GM12878 (cell line): ENCODE measurements around the gene JAKMIP1. TPM values are rescaled to one million over a fixed set of nuclear protein-coding genes. Genes with fewer than 3 reads are reported as not detected.

Experiments
- ATF3 ChIP-seq: IDR thresholded peaks from 2 replicates; pipeline ENCODE4 v1.6.1; 2011; ENCODE audit warnings: low read depth, mild to moderate bottlenecking, low read length, moderate library complexity, borderline replicate concordance; ENCODE audit errors: extremely low read depth
- BHLHE40 ChIP-seq, 2 experiments: fragments of 450-650 bp in 1 of 2; IDR thresholded peaks; 2 replicates each; pipeline ENCODE4 v1.6.1; 2011 to 2017; ENCODE audit warnings: low read depth in 2 of 2, borderline replicate concordance in 1 of 2, improper control_type of control experiment in 1 of 2, low read length in 1 of 2, mild to moderate bottlenecking in 1 of 2
- CEBPB ChIP-seq, 2 experiments: fragments of 150-350 bp in 1 of 2; IDR thresholded peaks; 2 replicates each; pipeline ENCODE4 v1.6.1; 2012 to 2014; ENCODE audit warnings: low read depth in 2 of 2, low read length in 2 of 2, borderline replicate concordance in 1 of 2, inconsistent platforms in 1 of 2
- CHD2 ChIP-seq: IDR thresholded peaks from 2 replicates; pipeline ENCODE4 v1.6.1; 2011; ENCODE audit warnings: low read depth, low read length, improper control_type of control experiment, borderline replicate concordance
- DPF2 ChIP-seq: fragments of 450-650 bp; IDR thresholded peaks from 2 replicates; pipeline ENCODE4 v1.6.1; 2017; ENCODE audit warnings: mild to moderate bottlenecking
- ELK1 ChIP-seq: IDR thresholded peaks from 2 replicates; pipeline ENCODE4 v1.6.1; 2012; ENCODE audit warnings: low read depth, low read length, improper control_type of control experiment
- GATAD2B ChIP-seq: fragments of 450-650 bp; conservative IDR thresholded peaks from 2 replicates; pipeline ENCODE4 v1.6.1; 2017; ENCODE audit warnings: low read depth, mild to moderate bottlenecking, moderate library complexity
- JUND ChIP-seq: IDR thresholded peaks from 2 replicates; pipeline ENCODE4 v1.6.1; 2012; ENCODE audit warnings: low read depth, mild to moderate bottlenecking, low read length, improper control_type of control experiment, moderate library complexity
- LARP7 ChIP-seq: fragments of 450-650 bp; IDR thresholded peaks from 2 replicates; pipeline ENCODE4 v1.6.1; 2017; ENCODE audit warnings: mild to moderate bottlenecking
- MYC ChIP-seq: IDR thresholded peaks from 2 replicates; pipeline ENCODE4 v1.6.1; 2011; ENCODE audit warnings: mild to moderate bottlenecking, low read length, moderate library complexity, inconsistent platforms; ENCODE audit not compliant: insufficient read depth, insufficient replicate concordance, insufficient read length, severe bottlenecking
- NFYB ChIP-seq: IDR thresholded peaks from 2 replicates; pipeline ENCODE4 v1.6.1; 2011; ENCODE audit warnings: low read depth, mild to moderate bottlenecking, low read length, improper control_type of control experiment, moderate library complexity; ENCODE audit not compliant: insufficient read depth
- NKRF ChIP-seq: fragments of 450-650 bp; conservative IDR thresholded peaks from 2 replicates; pipeline ENCODE4 v1.6.1; 2017; ENCODE audit warnings: mild to moderate bottlenecking, moderate library complexity
- PKNOX1 ChIP-seq: fragments of 450-650 bp; IDR thresholded peaks from 2 replicates; pipeline ENCODE4 v1.6.1; 2016; ENCODE audit warnings: mild to moderate bottlenecking
- POLR2A ChIP-seq: IDR thresholded peaks from 2 replicates; pipeline ENCODE4 v1.6.1; 2011; ENCODE audit warnings: low read depth, mild to moderate bottlenecking, low read length
- POLR2AphosphoS2 ChIP-seq: IDR thresholded peaks from 2 replicates; pipeline ENCODE4 v1.6.1; 2011; ENCODE audit warnings: low read depth, mild to moderate bottlenecking, low read length, improper control_type of control experiment, moderate library complexity
- SMAD5 ChIP-seq: IDR thresholded peaks from 2 replicates; pipeline ENCODE4 v1.6.1; 2016; ENCODE audit warnings: antibody characterized with exemption, low read depth
- SMC3 ChIP-seq: IDR thresholded peaks from 2 replicates; pipeline ENCODE4 v1.6.1; 2011; ENCODE audit warnings: low read length, improper control_type of control experiment, borderline replicate concordance
- SP1 ChIP-seq: IDR thresholded peaks from one replicate; pipeline ENCODE4 v1.6.1; 2011; ENCODE audit warnings: low read depth, low read length
- SRF ChIP-seq, 2 experiments: IDR thresholded peaks; 2 replicates each; pipeline ENCODE4 v1.6.1; 2011; ENCODE audit warnings: low read depth in 2 of 2, low read length in 2 of 2, mild to moderate bottlenecking in 1 of 2, moderate library complexity in 1 of 2
- SUZ12 ChIP-seq: fragments of 200-600 bp; sonication (generic); IDR thresholded peaks from one replicate; pipeline ENCODE4 v1.6.1; 2018; ENCODE audit warnings: antibody characterized with exemption, mild to moderate bottlenecking; ENCODE audit not compliant: unreplicated experiment
- TCF12 ChIP-seq: IDR thresholded peaks from 2 replicates; pipeline ENCODE4 v1.6.1; 2011; ENCODE audit warnings: low read depth, mild to moderate bottlenecking, low read length
- ZBED1 ChIP-seq: IDR thresholded peaks from 2 replicates; pipeline ENCODE4 v1.6.1; 2016; ENCODE audit warnings: borderline replicate concordance
- ZNF384 ChIP-seq: IDR thresholded peaks from 2 replicates; pipeline ENCODE4 v1.6.1; 2012; ENCODE audit warnings: low read depth, mild to moderate bottlenecking, low read length, improper control_type of control experiment, borderline replicate concordance
- polyA plus RNA-seq, 11 experiments: library from polyadenylated mRNA; depleted of rRNA in 4 of 11; unstranded in 6 of 11; stranded (reverse) in 5 of 11; fragments of >200 nt; fragmentation: Nextera tagmentation in 4 of 11; fragmentation: Illumina TruSeq in 1 of 11; extraction: Ambion mirVana in 4 of 11; extraction: Trizol in 1 of 11; gene quantifications; 1 replicate in 1 of 11; 2 replicates in 10 of 11; pipeline versions ENCODE4 v1.2.1 to v1.2.3, GENCODE V29; 2011 to 2016; ENCODE audit warnings: inconsistent platforms in 2 of 11, missing spikeins in 2 of 11, low read depth in 1 of 11
- total RNA-seq, 4 experiments: library from RNA; depleted of rRNA in 3 of 4; stranded (reverse); fragments of >200 nt in 3 of 4; fragmentation: Illumina TruSeq in 1 of 4; extraction: Trizol in 1 of 4; gene quantifications; 2 replicates each; pipeline versions ENCODE4 v1.2.1 to v1.2.3, GENCODE V29; 2013 to 2021

The JAKMIP1 gene
- total and polyA plus RNA-seq, 10 of the 15 experiments (the other 5 are each of a cell fraction or from before 2014, with no cell fraction given) = 0.52 to 16.7 (median 12.3) TPM

- TF ChIP-seq NKRF = peak; percentile 82
- TF ChIP-seq POLR2A = peak; percentile 69
- peak; percentile 83; the same call in 1 of the 2 replicates for TF ChIP-seq NFYB
- TF ChIP-seq PKNOX1 = peak; percentile 51; the same call in 1 of the 2 replicates
- no peak for TF ChIP-seq JUND
- TF ChIP-seq LARP7 = peak; percentile 82
- peak; percentile 64; the same call in 1 of the 2 replicates for TF ChIP-seq ELK1
- TF ChIP-seq SRF (IDR thresholded peaks at IDR 0.05; ENCODE audit: low read depth in 2 of 2, low read length in 2 of 2) = peak; percentile 92 to 96
- TF ChIP-seq DPF2 = 0 out of 2 replicates have a peak, but pooled peaks have one; percentile 60
- no peak for TF ChIP-seq CEBPB (IDR thresholded peaks at IDR 0.05; ENCODE audit: borderline replicate concordance in 1 of 2, low read depth in 2 of 2, low read length in 2 of 2)
- TF ChIP-seq POLR2AphosphoS2 = no peak; the same call in 1 of the 2 replicates
- TF ChIP-seq BHLHE40 (IDR thresholded peaks at IDR 0.05; ENCODE audit: borderline replicate concordance in 1 of 2, low read depth in 2 of 2, low read length in 1 of 2) = peak; percentile 91 to 97
- TF ChIP-seq SUZ12 = no peak
- TF ChIP-seq ZBED1 = no peak
- TF ChIP-seq CHD2 = peak; percentile 59; the same call in 1 of the 2 replicates
- TF ChIP-seq MYC = peak; percentile 41
- TF ChIP-seq ZNF384 = no peak
- peak; percentile 47 for TF ChIP-seq GATAD2B
- no peak for TF ChIP-seq ATF3
- no peak for TF ChIP-seq SMAD5
- peak; percentile 73 for TF ChIP-seq SP1
- no peak for TF ChIP-seq SMC3
- no peak for TF ChIP-seq TCF12
These were observed at the start of gene JAKMIP1 (continued) for GRCh38 chr4:6200011-6200921.
